Trophoblast cell (in vitro differentiated cells and primary cell): Measurements from ENCODE around the gene DDX5.

Experiments used
- DNase-seq, 2 donors: peaks; one replicate each; pipeline ENCODE4 v3.0.0-alpha.2; 2016
- H2AFZ ChIP-seq: 2 replicates; pipeline ENCODE4 v1.6.1; 2013; ENCODE audit warnings: low read length, moderate library complexity, mild to moderate bottlenecking; ENCODE audit not compliant: insufficient read depth, poor library complexity
- H2AK5ac ChIP-seq: 2 replicates; pipeline ENCODE4 v1.6.1; 2013; ENCODE audit warnings: mild to moderate bottlenecking, low read length
- H2BK120ac ChIP-seq: 2 replicates; pipeline ENCODE4 v1.6.1; 2013; ENCODE audit warnings: low read length, mild to moderate bottlenecking, moderate library complexity; ENCODE audit not compliant: insufficient read depth, poor library complexity
- H2BK12ac ChIP-seq: 2 replicates; pipeline ENCODE4 v1.6.1; 2013; ENCODE audit warnings: mild to moderate bottlenecking, low read length, moderate library complexity
- H2BK5ac ChIP-seq: 2 replicates; pipeline ENCODE4 v1.6.1; 2013; ENCODE audit warnings: low read length, low read depth, moderate library complexity, mild to moderate bottlenecking; ENCODE audit not compliant: poor library complexity
- H3K14ac ChIP-seq: 2 replicates; pipeline ENCODE4 v1.6.1; 2013; ENCODE audit warnings: mild to moderate bottlenecking, low read length
- H3K18ac ChIP-seq: 2 replicates; pipeline ENCODE4 v1.6.1; 2013; ENCODE audit warnings: mild to moderate bottlenecking, low read length
- H3K23ac ChIP-seq: 2 replicates; pipeline ENCODE4 v1.6.1; 2013; ENCODE audit warnings: low read length
- H3K27ac ChIP-seq: 2 replicates; pipeline ENCODE4 v1.5.1; 2013; ENCODE audit warnings: low read depth, mild to moderate bottlenecking, inconsistent platforms, low read length, moderate library complexity
- H3K27me3 ChIP-seq: 2 replicates; pipeline ENCODE4 v1.6.1; 2013; ENCODE audit warnings: inconsistent platforms, mild to moderate bottlenecking, low read length, moderate library complexity; ENCODE audit not compliant: insufficient read depth
- H3K36me3 ChIP-seq, 2 experiments: 1 replicate in 1 of 2; 2 replicates in 1 of 2; pipeline ENCODE4 v1.6.1; 2013; ENCODE audit warnings: low read length in 2 of 2, mild to moderate bottlenecking in 2 of 2, moderate library complexity in 1 of 2; ENCODE audit not compliant: insufficient read depth in 2 of 2, control insufficient read depth in 1 of 2
- H3K4ac ChIP-seq: 2 replicates; pipeline ENCODE4 v1.6.1; 2013; ENCODE audit warnings: low read depth, mild to moderate bottlenecking, low read length, moderate library complexity
- H3K4me1 ChIP-seq, 2 experiments: 1 replicate in 1 of 2; 2 replicates in 1 of 2; pipeline ENCODE4 v1.6.1; 2013; ENCODE audit warnings: low read length in 2 of 2, mild to moderate bottlenecking in 2 of 2, moderate library complexity in 1 of 2; ENCODE audit not compliant: insufficient read depth in 2 of 2, control insufficient read depth in 1 of 2
- H3K4me2 ChIP-seq: 2 replicates; pipeline ENCODE4 v1.6.1; 2013; ENCODE audit warnings: inconsistent platforms, mild to moderate bottlenecking, low read length, moderate library complexity
- H3K4me3 ChIP-seq: 2 replicates; pipeline ENCODE4 v1.5.1; 2013; ENCODE audit warnings: mild to moderate bottlenecking, low read depth, low read length, inconsistent platforms
- H3K79me1 ChIP-seq: one replicate; pipeline ENCODE4 v1.6.1; 2013; ENCODE audit warnings: low read length
- H3K79me2 ChIP-seq: 2 replicates; pipeline ENCODE4 v1.6.1; 2013; ENCODE audit warnings: low read length, mild to moderate bottlenecking; ENCODE audit not compliant: control insufficient read depth, insufficient read depth, poor library complexity
- H3K9ac ChIP-seq: 2 replicates; pipeline ENCODE4 v1.6.1; 2013; ENCODE audit warnings: mild to moderate bottlenecking, low read length
- H3K9me3 ChIP-seq: 2 replicates; pipeline ENCODE4 v1.6.1; 2013; ENCODE audit warnings: low read depth, mild to moderate bottlenecking, control low read depth, inconsistent platforms, low read length; ENCODE audit not compliant: insufficient read depth
- H4K12ac ChIP-seq: 2 replicates; pipeline ENCODE4 v1.6.1; 2013; ENCODE audit warnings: low read depth, mild to moderate bottlenecking, low read length, moderate library complexity
- H4K8ac ChIP-seq: 2 replicates; pipeline ENCODE4 v1.6.1; 2013; ENCODE audit warnings: low read depth, mild to moderate bottlenecking, low read length, moderate library complexity
- H4K91ac ChIP-seq: one replicate; pipeline ENCODE4 v1.6.1; 2013; ENCODE audit warnings: low read depth, mild to moderate bottlenecking, low read length, moderate library complexity
- WGBS: extraction: QIAGEN DNeasy Blood & Tissue Kit; methylation state at CpG from one replicate; pipeline ENCODE4 v1.1.7; 2013; ENCODE audit warnings: missing lambda C conversion rate; ENCODE audit not compliant: insufficient read length, insufficient coverage; ENCODE audit errors: extremely low coverage; 5-methylcytosine and 5-hydroxymethylcytosine counted together

The DDX5 gene

GRCh38 chr17:64515829-64516228 lies 9.7 kb upstream of the DDX5 start:
- H2BK12ac ChIP-seq: no peak overlapping the region
- no peaks in the 10 kb centered on the region for H3K79me2 ChIP-seq
- peaks cover 15 to 31% of the 10 kb centered on the region in 2 experiments for H3K36me3 ChIP-seq
- WGBS: no CpG with 5 or more reads among the region's 1 CpG
- H4K91ac ChIP-seq: no peak overlapping the region
- H3K27ac ChIP-seq: no peak overlapping the region
- no peak overlapping the region for H3K4me2 ChIP-seq
- no peak for DNase-seq
- H3K4ac ChIP-seq: no peak overlapping the region
- H3K27me3 ChIP-seq: no peaks in the 10 kb centered on the region
- H2AK5ac ChIP-seq: no peak overlapping the region
- H3K23ac ChIP-seq: no peak overlapping the region
- H4K12ac ChIP-seq: no peak overlapping the region
- no peaks in the 10 kb centered on the region for H3K79me1 ChIP-seq
- H3K4me1 ChIP-seq: no peaks in the 10 kb centered on the region
- no peak overlapping the region for H4K8ac ChIP-seq
- no peak overlapping the region for H3K4me3 ChIP-seq
- no peak overlapping the region for H2AFZ ChIP-seq
- no peak overlapping the region for H3K14ac ChIP-seq
- no peak overlapping the region for H3K18ac ChIP-seq
- H3K9ac ChIP-seq: no peak overlapping the region
- no peak overlapping the region for H2BK120ac ChIP-seq
- H3K9me3 ChIP-seq: no peaks in the 10 kb centered on the region
- H2BK5ac ChIP-seq: no peak overlapping the region

GRCh38 chr17:64515419-64515818 lies 9.3 kb upstream of the DDX5 start:
- H2AFZ ChIP-seq: no peak overlapping the region
- H3K27me3 ChIP-seq: no peaks in the 10 kb centered on the region
- H3K9ac ChIP-seq: no peak overlapping the region
- H3K14ac ChIP-seq: no peak overlapping the region
- H3K36me3 ChIP-seq: peaks cover 15 to 32% of the 10 kb centered on the region in 2 experiments
- DNase-seq: no peak
- H4K12ac ChIP-seq: no peak overlapping the region
- no peak overlapping the region for H3K18ac ChIP-seq
- no peak overlapping the region for H3K27ac ChIP-seq
- H2AK5ac ChIP-seq: no peak overlapping the region
- H2BK5ac ChIP-seq: no peak overlapping the region
- H3K79me1 ChIP-seq: no peaks in the 10 kb centered on the region
- H2BK120ac ChIP-seq: no peak overlapping the region
- H3K4me2 ChIP-seq: no peak overlapping the region
- no peak overlapping the region for H4K91ac ChIP-seq
- H3K9me3 ChIP-seq: no peaks in the 10 kb centered on the region
- no peaks in the 10 kb centered on the region for H3K79me2 ChIP-seq
- no peak overlapping the region for H3K23ac ChIP-seq
- no peaks in the 10 kb centered on the region for H3K4me1 ChIP-seq
- no peak overlapping the region for H3K4me3 ChIP-seq
- no CpG with 5 or more reads among the region's 2 CpGs for WGBS
- H3K4ac ChIP-seq: no peak overlapping the region
- H2BK12ac ChIP-seq: no peak overlapping the region
- H4K8ac ChIP-seq: no peak overlapping the region

GRCh38 chr17:64509179-64509578 lies 3.1 kb upstream of the DDX5 start:
- H2BK12ac ChIP-seq: no peak overlapping the region
- peaks cover 20% of the 10 kb centered on the region for H3K79me2 ChIP-seq
- WGBS: no CpG with 5 or more reads among the region's 6 CpGs
- no peak for DNase-seq
- H4K91ac ChIP-seq: no peak overlapping the region
- H3K4me3 ChIP-seq: no peak overlapping the region
- H3K23ac ChIP-seq: no peak overlapping the region
- peaks cover 13% of the 10 kb centered on the region for H3K79me1 ChIP-seq
- H3K27ac ChIP-seq: no peak overlapping the region
- H3K4me1 ChIP-seq: no peaks in the 10 kb centered on the region
- peaks cover 10 to 19% of the 10 kb centered on the region in 2 experiments for H3K36me3 ChIP-seq
- H2AK5ac ChIP-seq: no peak overlapping the region
- H2BK5ac ChIP-seq: no peak overlapping the region
- H3K9me3 ChIP-seq: no peaks in the 10 kb centered on the region
- H3K4ac ChIP-seq: peak overlapping the region; percentile 12
- peak overlapping the region; percentile 54 for H2AFZ ChIP-seq
- H4K8ac ChIP-seq: no peak overlapping the region
- H4K12ac ChIP-seq: no peak overlapping the region
- H3K27me3 ChIP-seq: no peaks in the 10 kb centered on the region
- no peak overlapping the region for H3K18ac ChIP-seq
- H3K9ac ChIP-seq: no peak overlapping the region
- no peak overlapping the region for H3K4me2 ChIP-seq
- no peak overlapping the region for H2BK120ac ChIP-seq
- H3K14ac ChIP-seq: no peak overlapping the region

- Histone ChIP-seq H2BK12ac (no peak overlapping the region), H3K9ac (no peak overlapping the region), H4K12ac (no peak overlapping the region), H3K4me2 (no peak overlapping the region), H3K79me2 (peaks cover 20% of the 10 kb centered on the region), H2AK5ac (no peak overlapping the region), H3K4ac (peak overlapping the region; percentile 12), H3K79me1 (peaks cover 13% of the 10 kb centered on the region), H2AFZ (no peak overlapping the region), H3K14ac (no peak overlapping the region), H3K23ac (no peak overlapping the region), H2BK5ac (no peak overlapping the region), H4K8ac (no peak overlapping the region), H4K91ac (no peak overlapping the region), H2BK120ac (no peak overlapping the region), H3K27ac (no peak overlapping the region), H3K9me3 (no peaks in the 10 kb centered on the region), H3K4me3 (no peak overlapping the region), H3K27me3 (no peaks in the 10 kb centered on the region), H3K18ac (no peak overlapping the region), H3K4me1 (no peaks in the 10 kb centered on the region), H3K36me3 (peaks cover 10 to 23% of the 10 kb centered on the region in 2 experiments)
- no CpG with 5 or more reads among the region's 2 CpGs for WGBS
- no peak for DNase-seq
Observed at GRCh38 chr17:64508683-64509082, 2.6 kb upstream of the DDX5 start.
